MM.1S (cell line): ENCODE data around the gene TIMM13.
A peak's percentile ranks its signal among the peaks of the same experiment; 100 is the strongest.

Source experiments
- DNase-seq: peaks from one replicate; pipeline ENCODE4 v3.0.0-alpha.2; 2015
- H2AFZ ChIP-seq: fragments of 300-600 bp; sonication (generic); 2 replicates; pipeline ENCODE4 v1.6.0; 2016; ENCODE audit warnings: antibody characterized with exemption, low read length
- H3F3A ChIP-seq: fragments of 300-600 bp; sonication (generic); 2 replicates; pipeline ENCODE4 v1.6.1; 2016; ENCODE audit warnings: mild to moderate bottlenecking, antibody characterized with exemption, low read length, moderate library complexity, mixed read lengths; ENCODE audit not compliant: insufficient read depth
- H3K27ac ChIP-seq: fragments of 300-600 bp; sonication (generic); 2 replicates; pipeline ENCODE4 v1.5.1; 2016; ENCODE audit warnings: mild to moderate bottlenecking, low read length
- H3K27me3 ChIP-seq: fragments of 300-600 bp; sonication (generic); replicated peaks from 2 replicates; pipeline ENCODE4 v1.6.0; 2016; ENCODE audit warnings: low read length; ENCODE audit not compliant: insufficient read depth
- H3K36me3 ChIP-seq: fragments of 300-600 bp; sonication (generic); replicated peaks from 2 replicates; pipeline ENCODE4 v1.6.1; 2016; ENCODE audit warnings: mild to moderate bottlenecking, low read length, mixed read lengths; ENCODE audit not compliant: insufficient read depth
- H3K4me1 ChIP-seq: fragments of 300-600 bp; sonication (generic); 2 replicates; pipeline ENCODE4 v1.6.1; 2016; ENCODE audit warnings: low read length, mixed read lengths
- H3K4me2 ChIP-seq: fragments of 300-600 bp; sonication (generic); 2 replicates; pipeline ENCODE4 v1.6.0; 2016; ENCODE audit warnings: low read depth, low read length
- H3K4me3 ChIP-seq: fragments of 300-600 bp; sonication (generic); 2 replicates; pipeline ENCODE4 v1.5.1; 2016; ENCODE audit warnings: low read length, mixed read lengths
- H3K79me2 ChIP-seq: fragments of 300-600 bp; sonication (generic); 2 replicates; pipeline ENCODE4 v1.6.1; 2016; ENCODE audit warnings: mixed run types, low read length, mixed read lengths
- H3K9ac ChIP-seq: fragments of 300-600 bp; sonication (generic); 2 replicates; pipeline ENCODE4 v1.6.1; 2016; ENCODE audit warnings: low read length, mixed read lengths
- H3K9me2 ChIP-seq: fragments of 300-600 bp; sonication (generic); replicated peaks from 2 replicates; pipeline ENCODE4 v1.6.1; 2016; ENCODE audit warnings: mild to moderate bottlenecking, low read length, mixed read lengths; ENCODE audit not compliant: insufficient read depth
- H3K9me3 ChIP-seq: fragments of 300-600 bp; sonication (generic); replicated peaks from 2 replicates; pipeline ENCODE4 v1.6.1; 2016; ENCODE audit warnings: mild to moderate bottlenecking, low read length, mixed read lengths; ENCODE audit not compliant: insufficient read depth
- H4K20me1 ChIP-seq: fragments of 300-600 bp; sonication (generic); 2 replicates; pipeline ENCODE4 v1.6.1; 2016; ENCODE audit warnings: mild to moderate bottlenecking, low read length, moderate library complexity, mixed read lengths; ENCODE audit not compliant: insufficient read depth
- EZH2 ChIP-seq: fragments of 300-600 bp; sonication (generic); optimal IDR thresholded peaks from 2 replicates; pipeline ENCODE3; 2017; ENCODE audit warnings: low read depth, mild to moderate bottlenecking, antibody characterized with exemption, low read length, mixed read lengths
- EZH2phosphoT487 ChIP-seq: fragments of 300-600 bp; sonication (generic); IDR thresholded peaks from 2 replicates; pipeline ENCODE4 v1.6.1; 2018; ENCODE audit warnings: antibody characterized with exemption, low read length
- TF ChIP-seq, protein P1 (sequence below): fragments of 300-600 bp; sonication (generic); IDR thresholded peaks from 2 replicates; pipeline ENCODE4 v1.5.1; 2016; ENCODE audit warnings: antibody characterized with exemption, low read length, mixed read lengths

Gene TIMM13

DNA sequence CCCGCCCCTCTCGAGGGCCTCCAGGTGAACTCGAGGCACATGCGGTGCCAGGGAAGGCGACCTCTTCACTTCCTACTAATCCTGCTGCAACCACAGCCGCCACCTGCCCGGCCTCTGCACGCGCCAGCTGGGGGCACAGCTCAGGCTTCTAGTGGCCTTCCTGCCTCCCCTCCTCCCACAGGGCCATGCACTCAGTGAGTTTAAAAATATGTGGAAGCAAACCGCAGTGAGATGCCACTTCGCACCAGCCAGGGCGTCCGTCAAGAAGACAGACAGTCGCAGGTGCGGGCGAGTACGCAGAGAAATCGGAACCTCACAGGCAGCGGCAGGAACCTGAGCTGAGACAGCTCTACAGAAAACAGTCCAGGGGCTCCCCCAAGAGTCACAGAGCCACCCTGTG is 19.0 kb upstream of the TIMM13 start:
- Histone ChIP-seq H3K27ac (peak overlapping the region; percentile 89), H4K20me1 (no peaks in the 10 kb centered on the region), H3F3A (peaks cover 29% of the 10 kb centered on the region), H3K79me2 (peaks cover 89% of the 10 kb centered on the region), H2AFZ (no peak overlapping the region), H3K4me3 (no peak overlapping the region; the same call in 1 of the 2 replicates), H3K4me2 (peak overlapping the region; percentile 71; the same call in 1 of the 2 replicates), H3K4me1 (peaks cover 16% of the 10 kb centered on the region), H3K9me2 (no peaks in the 10 kb centered on the region), H3K27me3 (no peaks in the 10 kb centered on the region), H3K9ac (peak overlapping the region; percentile 63), H3K9me3 (no peaks in the 10 kb centered on the region), H3K36me3 (peaks cover 12% of the 10 kb centered on the region)
- DNase-seq = peak; percentile 100
- TF ChIP-seq EZH2 = no peak
- TF ChIP-seq, protein P1, sequence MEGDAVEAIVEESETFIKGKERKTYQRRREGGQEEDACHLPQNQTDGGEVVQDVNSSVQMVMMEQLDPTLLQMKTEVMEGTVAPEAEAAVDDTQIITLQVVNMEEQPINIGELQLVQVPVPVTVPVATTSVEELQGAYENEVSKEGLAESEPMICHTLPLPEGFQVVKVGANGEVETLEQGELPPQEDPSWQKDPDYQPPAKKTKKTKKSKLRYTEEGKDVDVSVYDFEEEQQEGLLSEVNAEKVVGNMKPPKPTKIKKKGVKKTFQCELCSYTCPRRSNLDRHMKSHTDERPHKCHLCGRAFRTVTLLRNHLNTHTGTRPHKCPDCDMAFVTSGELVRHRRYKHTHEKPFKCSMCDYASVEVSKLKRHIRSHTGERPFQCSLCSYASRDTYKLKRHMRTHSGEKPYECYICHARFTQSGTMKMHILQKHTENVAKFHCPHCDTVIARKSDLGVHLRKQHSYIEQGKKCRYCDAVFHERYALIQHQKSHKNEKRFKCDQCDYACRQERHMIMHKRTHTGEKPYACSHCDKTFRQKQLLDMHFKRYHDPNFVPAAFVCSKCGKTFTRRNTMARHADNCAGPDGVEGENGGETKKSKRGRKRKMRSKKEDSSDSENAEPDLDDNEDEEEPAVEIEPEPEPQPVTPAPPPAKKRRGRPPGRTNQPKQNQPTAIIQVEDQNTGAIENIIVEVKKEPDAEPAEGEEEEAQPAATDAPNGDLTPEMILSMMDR = peak; percentile 47

DNA sequence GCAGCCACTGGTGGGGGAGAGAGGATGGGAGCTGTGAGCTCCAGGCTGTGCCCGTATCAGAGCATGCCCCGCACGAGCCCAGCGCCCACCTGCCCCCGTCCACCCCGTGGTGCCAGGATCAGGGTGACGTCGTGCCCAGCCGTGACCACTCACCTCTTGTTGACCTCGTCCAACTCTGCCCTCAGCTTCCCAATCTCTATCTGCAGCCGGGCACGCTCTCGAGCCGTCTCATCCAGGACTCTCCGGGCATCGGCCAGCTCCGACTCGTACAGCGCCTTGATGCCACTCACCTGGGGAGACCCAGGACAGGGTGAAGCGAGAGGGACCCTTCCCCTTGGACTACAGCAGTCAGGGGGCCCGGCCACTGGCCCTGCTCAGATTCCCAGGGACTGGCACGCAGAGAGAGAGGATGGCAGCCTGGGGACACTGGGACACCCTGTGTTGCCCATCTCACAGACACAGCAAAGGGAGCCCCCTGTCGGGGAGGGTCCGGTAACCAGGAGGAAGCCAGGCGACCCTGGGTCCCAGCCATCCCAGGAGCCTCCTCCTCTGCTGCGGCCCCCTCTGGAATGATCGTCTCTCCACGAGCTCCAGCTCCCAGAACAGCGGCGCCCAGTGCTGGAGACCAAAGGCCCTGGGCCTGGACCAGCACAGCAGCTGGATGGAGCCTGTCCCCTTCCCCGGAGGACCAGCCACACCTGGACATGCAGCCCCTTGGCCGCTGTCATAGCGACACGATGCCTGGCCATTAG is 17.0 kb upstream of the TIMM13 start:
- H3F3A ChIP-seq = peaks cover 29% of the 10 kb centered on the region
- H3K36me3 ChIP-seq = peaks cover 15% of the 10 kb centered on the region
- H3K4me3 ChIP-seq = no peak overlapping the region
- H3K27me3 ChIP-seq = no peaks in the 10 kb centered on the region
- H3K9me3 ChIP-seq = no peaks in the 10 kb centered on the region
- H3K4me2 ChIP-seq = no peak overlapping the region
- peaks cover 89% of the 10 kb centered on the region for H3K79me2 ChIP-seq
- no peak for DNase-seq
- no peak overlapping the region for H3K9ac ChIP-seq
- TF ChIP-seq EZH2 (no peak), EZH2phosphoT487 (no peak)
- TF ChIP-seq, protein P1 = no peak
- H3K4me1 ChIP-seq = peaks cover 16% of the 10 kb centered on the region
- no peak overlapping the region for H3K27ac ChIP-seq
- H3K9me2 ChIP-seq = no peaks in the 10 kb centered on the region
- H2AFZ ChIP-seq = no peak overlapping the region
- H4K20me1 ChIP-seq = no peaks in the 10 kb centered on the region

DNA sequence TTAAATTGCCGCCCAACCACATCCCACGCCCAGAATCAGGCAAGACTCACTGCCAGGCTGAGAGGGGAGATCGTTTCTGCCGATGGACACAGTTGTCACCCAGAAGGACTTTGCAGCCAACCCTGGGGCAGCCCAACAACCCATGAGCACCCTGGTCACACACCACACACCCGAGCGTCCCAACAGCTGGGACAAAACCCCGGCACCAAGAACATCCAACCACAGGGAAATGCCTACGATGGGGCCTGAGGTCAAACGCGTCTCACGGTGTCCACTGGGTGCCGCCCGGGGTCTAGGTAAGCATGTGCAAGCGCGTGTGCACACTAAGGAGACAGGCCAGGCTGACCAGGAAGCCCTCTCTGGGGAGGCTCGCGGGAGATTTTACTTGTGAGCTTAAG is 16.4 kb upstream of the TIMM13 start:
- Histone ChIP-seq H3K27me3 (no peaks in the 10 kb centered on the region), H3K9me2 (no peaks in the 10 kb centered on the region), H3K79me2 (peaks cover 89% of the 10 kb centered on the region), H3K4me3 (no peak overlapping the region), H3F3A (peaks cover 25% of the 10 kb centered on the region), H3K4me1 (peaks cover 16% of the 10 kb centered on the region), H4K20me1 (no peaks in the 10 kb centered on the region), H3K4me2 (no peak overlapping the region), H3K9ac (no peak overlapping the region), H3K36me3 (peaks cover 15% of the 10 kb centered on the region), H2AFZ (no peak overlapping the region), H3K9me3 (no peaks in the 10 kb centered on the region), H3K27ac (no peak overlapping the region)
- TF ChIP-seq, protein P1 = no peak
- TF ChIP-seq EZH2 = no peak
- no peak for TF ChIP-seq EZH2phosphoT487
- DNase-seq = no peak
